ENCODE data around the gene CTXN2. TPM values are rescaled to one million over a fixed set of nuclear protein-coding genes. Genes with fewer than 3 reads are reported as not detected.

CTXN2 gene
- total RNA-seq, 2 donors from 2014 or later, result not detected

DNA sequence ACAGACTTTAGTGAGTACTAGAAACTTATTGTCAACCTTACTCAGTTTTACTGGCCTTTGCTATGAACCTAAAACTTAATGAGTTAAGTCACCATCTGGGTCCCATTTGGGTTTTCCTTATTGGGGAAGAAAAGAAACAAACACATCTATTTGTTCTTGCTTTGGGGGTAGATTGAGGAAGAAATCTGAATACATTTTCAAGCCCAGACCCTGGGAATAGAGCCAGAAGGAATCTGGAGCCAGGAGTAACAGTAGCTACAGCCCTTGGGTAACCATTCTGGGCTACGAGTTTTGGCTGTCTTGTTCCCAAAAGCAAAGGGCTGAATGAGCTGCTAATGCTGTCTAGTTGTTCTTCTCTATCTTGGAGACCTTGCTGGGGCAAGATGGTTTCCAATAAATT, 31.2 kb downstream of the CTXN2 start:
- no peaks in the 10 kb centered on the region for H3K4me1 ChIP-seq
- H3K36me3 ChIP-seq, result no peaks in the 10 kb centered on the region
- no peak overlapping the region for H3K27ac ChIP-seq
- no peak for DNase-seq (ENCODE audit: low spot score)
- no peaks in the 10 kb centered on the region for H3K9me3 ChIP-seq
- H3K4me3 ChIP-seq, result no peak overlapping the region
- no peaks in the 10 kb centered on the region for H3K27me3 ChIP-seq
- TF ChIP-seq, protein P1, sequence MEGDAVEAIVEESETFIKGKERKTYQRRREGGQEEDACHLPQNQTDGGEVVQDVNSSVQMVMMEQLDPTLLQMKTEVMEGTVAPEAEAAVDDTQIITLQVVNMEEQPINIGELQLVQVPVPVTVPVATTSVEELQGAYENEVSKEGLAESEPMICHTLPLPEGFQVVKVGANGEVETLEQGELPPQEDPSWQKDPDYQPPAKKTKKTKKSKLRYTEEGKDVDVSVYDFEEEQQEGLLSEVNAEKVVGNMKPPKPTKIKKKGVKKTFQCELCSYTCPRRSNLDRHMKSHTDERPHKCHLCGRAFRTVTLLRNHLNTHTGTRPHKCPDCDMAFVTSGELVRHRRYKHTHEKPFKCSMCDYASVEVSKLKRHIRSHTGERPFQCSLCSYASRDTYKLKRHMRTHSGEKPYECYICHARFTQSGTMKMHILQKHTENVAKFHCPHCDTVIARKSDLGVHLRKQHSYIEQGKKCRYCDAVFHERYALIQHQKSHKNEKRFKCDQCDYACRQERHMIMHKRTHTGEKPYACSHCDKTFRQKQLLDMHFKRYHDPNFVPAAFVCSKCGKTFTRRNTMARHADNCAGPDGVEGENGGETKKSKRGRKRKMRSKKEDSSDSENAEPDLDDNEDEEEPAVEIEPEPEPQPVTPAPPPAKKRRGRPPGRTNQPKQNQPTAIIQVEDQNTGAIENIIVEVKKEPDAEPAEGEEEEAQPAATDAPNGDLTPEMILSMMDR (IDR thresholded peaks at IDR 0.05), result no peak

DNA sequence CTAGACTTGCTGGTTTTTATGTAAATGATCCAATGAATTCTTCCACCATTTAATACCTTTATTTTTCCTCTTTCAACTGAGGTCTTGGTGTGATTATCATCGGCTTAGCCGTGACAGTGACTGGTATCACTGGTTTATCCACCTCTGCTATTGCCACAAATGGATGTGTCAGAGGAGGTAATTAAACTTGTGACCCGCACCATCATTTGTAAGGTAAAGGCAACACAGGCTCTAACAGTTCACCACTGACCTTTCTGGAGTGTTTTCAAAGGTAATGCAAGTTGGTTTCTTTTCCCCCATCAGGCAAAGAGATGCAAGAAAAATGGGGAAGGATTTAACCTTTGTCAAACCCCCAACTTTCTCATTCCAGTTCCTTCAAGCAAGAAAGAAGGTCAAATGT, 34.3 kb downstream of the CTXN2 start:
- no peaks in the 10 kb centered on the region for H3K36me3 ChIP-seq
- DNase-seq (ENCODE audit: low spot score), result no peak
- no peaks in the 10 kb centered on the region for H3K27me3 ChIP-seq
- H3K27ac ChIP-seq, result no peak overlapping the region
- no peaks in the 10 kb centered on the region for H3K9me3 ChIP-seq
- no peaks in the 10 kb centered on the region for H3K4me1 ChIP-seq
- no peak overlapping the region for H3K4me3 ChIP-seq
- TF ChIP-seq, protein P1 (IDR thresholded peaks at IDR 0.05), result no peak

DNA sequence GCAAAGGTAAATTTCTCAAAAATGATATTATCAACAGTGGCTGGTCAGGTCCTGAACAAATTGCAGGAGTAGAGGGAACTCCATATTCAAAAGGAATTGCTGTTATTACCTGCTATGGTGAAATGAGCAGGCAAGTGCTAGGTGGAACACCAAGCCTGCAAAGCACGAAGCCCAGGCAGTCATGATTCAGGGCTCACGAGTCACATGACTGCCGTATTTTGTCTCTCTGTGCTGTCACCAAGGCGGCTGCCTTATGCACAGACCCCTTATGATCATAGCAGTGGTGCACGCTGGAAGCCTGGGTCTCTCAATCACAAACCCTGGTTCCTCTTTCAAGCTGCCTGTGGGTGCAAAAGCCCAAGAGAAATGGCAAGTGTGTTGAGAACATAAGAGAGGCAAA, 39.0 kb downstream of the CTXN2 start:
- H3K4me1 ChIP-seq, result no peaks in the 10 kb centered on the region
- TF ChIP-seq, protein P1 (IDR thresholded peaks at IDR 0.05), result no peak
- H3K4me3 ChIP-seq, result no peak overlapping the region

DNA sequence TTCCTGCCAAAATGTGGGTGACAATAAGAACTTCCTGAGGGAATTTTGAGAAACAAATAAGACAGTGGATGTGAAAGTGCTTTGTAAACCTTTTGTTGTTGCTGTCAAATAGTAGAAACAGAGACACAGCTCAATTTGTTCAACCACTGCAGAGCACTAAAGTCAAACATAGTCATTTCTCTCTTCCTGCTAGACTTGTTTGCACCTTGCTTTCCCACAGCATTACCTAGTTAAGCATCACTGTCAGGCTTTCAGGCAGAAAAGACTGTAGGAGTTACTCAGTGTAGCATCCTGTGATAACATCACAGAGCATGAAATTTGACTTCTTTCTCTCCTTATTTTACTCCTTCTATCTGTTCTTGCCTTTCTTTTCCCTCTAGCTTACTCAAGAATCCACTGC, 41.8 kb downstream of the CTXN2 start:
- no peaks in the 10 kb centered on the region for H3K36me3 ChIP-seq
- DNase-seq (ENCODE audit: low spot score), result no peak
- H3K27ac ChIP-seq, result no peak overlapping the region
- no peak overlapping the region for H3K4me3 ChIP-seq
- H3K27me3 ChIP-seq, result no peaks in the 10 kb centered on the region
- TF ChIP-seq, protein P1 (IDR thresholded peaks at IDR 0.05), result no peak
- H3K9me3 ChIP-seq, result no peaks in the 10 kb centered on the region
- H3K4me1 ChIP-seq, result no peaks in the 10 kb centered on the region

More for the DNA sequence above, 39.0 kb downstream of the CTXN2 start:
- Histone ChIP-seq H3K27me3 (no peaks in the 10 kb centered on the region), H3K9me3 (no peaks in the 10 kb centered on the region), H3K36me3 (no peaks in the 10 kb centered on the region), H3K27ac (no peak overlapping the region)
- no peak for DNase-seq (ENCODE audit: low spot score)

DNA sequence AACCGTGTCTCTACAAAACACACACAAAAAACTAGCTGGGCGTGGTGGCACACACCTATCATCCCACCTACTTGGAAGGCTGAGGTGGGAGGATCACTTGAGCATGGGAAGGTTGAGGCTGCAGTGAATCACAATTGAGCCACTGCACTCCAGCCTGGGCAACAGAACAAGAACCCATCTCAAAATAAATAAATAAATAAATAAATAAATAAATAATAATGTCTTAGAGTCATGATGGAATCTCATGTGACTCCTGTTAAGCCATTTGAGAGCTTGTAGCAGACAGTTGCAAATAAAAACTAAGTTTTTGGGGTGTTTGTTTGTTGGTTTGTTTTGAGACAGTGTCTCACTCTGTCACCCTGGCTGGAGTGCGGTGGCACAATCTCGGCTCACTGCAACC, 47.9 kb downstream of the CTXN2 start:
- no peaks in the 10 kb centered on the region for H3K27me3 ChIP-seq
- no peak overlapping the region for H3K4me3 ChIP-seq
- H3K4me1 ChIP-seq, result no peaks in the 10 kb centered on the region
- H3K27ac ChIP-seq, result no peak overlapping the region
- no peaks in the 10 kb centered on the region for H3K9me3 ChIP-seq
- TF ChIP-seq, protein P1 (IDR thresholded peaks at IDR 0.05), result no peak
- no peaks in the 10 kb centered on the region for H3K36me3 ChIP-seq
- no peak for DNase-seq (ENCODE audit: low spot score)

DNA sequence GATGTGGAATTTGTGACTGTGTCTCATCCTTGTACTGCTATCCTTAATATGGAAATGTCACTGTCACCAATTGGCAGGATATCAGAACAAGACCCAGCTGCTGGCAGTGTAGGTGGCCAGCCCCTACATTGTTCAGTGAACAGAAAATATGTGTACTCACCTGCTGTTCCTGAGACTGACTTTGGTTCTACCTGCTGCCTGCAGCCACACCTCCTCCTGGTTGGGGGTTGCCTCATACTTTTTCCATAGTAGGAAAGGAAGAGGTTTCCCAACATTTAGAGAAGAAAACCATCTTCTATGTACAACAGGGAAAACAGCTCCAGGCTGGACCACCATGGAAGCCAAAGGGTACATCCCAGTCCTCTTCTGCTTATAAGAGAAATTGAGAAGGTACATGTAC, 50.5 kb downstream of the CTXN2 start:
- TF ChIP-seq, protein P1 (IDR thresholded peaks at IDR 0.05), result no peak
- no peaks in the 10 kb centered on the region for H3K4me1 ChIP-seq
- H3K27ac ChIP-seq, result no peak overlapping the region
- no peak overlapping the region for H3K4me3 ChIP-seq
- DNase-seq (ENCODE audit: low spot score), result no peak
- H3K9me3 ChIP-seq, result no peaks in the 10 kb centered on the region
- H3K27me3 ChIP-seq, result no peaks in the 10 kb centered on the region
- H3K36me3 ChIP-seq, result no peaks in the 10 kb centered on the region

Data from right atrium auricular region (tissue), 2 donors.